Measurements from ENCODE around the gene NSUN6. TPM values are rescaled to one million over a fixed set of nuclear protein-coding genes. Genes with fewer than 3 reads are reported as not detected.
"Not testable (repeated sequence)": the region's sequence is repeated elsewhere in the genome, so short reads cannot be mapped to it uniquely, and the experiment has no call there.

NSUN6 gene
- total and polyA plus RNA-seq, 11 donors = 3.1 to 10.0 (median 7.5) TPM

- TF ChIP-seq POLR2A (IDR thresholded peaks at IDR 0.05) = peak in 1 of 2 donors; percentile 49
- peak; percentile 68 to 85 (median 84) for DNase-seq
- intact Hi-C loops (cut with DNase I); ATAC-seq; H3K27me3 ChIP-seq; H3K9me3 ChIP-seq; H3K4me1 ChIP-seq; H3K36me3 ChIP-seq: not testable (repeated sequence)
- Histone ChIP-seq H3K27ac (peak overlapping the region; percentile 51 to 87 (median 66)), H3K4me3 (peak overlapping the region; percentile 50 to 79 (median 69))
- WGBS, 4 donors = 0 to 6% (median 2%) methylated on average over 23 to 25 of the region's 25 CpGs
These were observed 23.9 kb downstream of the NSUN6 start for GRCh38 chr10:18627452-18628018.

GRCh38 chr10:18625886-18626285 is 25.5 kb downstream of the NSUN6 start:
- H3K36me3 ChIP-seq = peaks cover 0 to 10% (median 2%) of the 10 kb centered on the region in 9 donors
- ATAC-seq (no peak), DNase-seq (no peak)
- no peaks in the 10 kb centered on the region for H3K9me3 ChIP-seq
- intact Hi-C loops (cut with DNase I) = no loop called here
- H3K27me3 ChIP-seq = no peaks in the 10 kb centered on the region
- TF ChIP-seq CTCF (IDR thresholded peaks at IDR 0.05) = no peak
- TF ChIP-seq POLR2A (IDR thresholded peaks at IDR 0.05) = no peak
- H3K27ac ChIP-seq = no peak overlapping the region
- no peak overlapping the region for H3K4me3 ChIP-seq
- peaks cover 0 to 9% (median 0%) of the 10 kb centered on the region in 12 donors for H3K4me1 ChIP-seq
- WGBS, 4 donors = 94 to 96% (median 94%) methylated on average over 5 of the region's 5 CpGs

GRCh38 chr10:18623671-18624070 is 27.7 kb downstream of the NSUN6 start:
- DNase-seq; H3K27me3 ChIP-seq; H3K27ac ChIP-seq; ATAC-seq; H3K9me3 ChIP-seq; H3K4me3 ChIP-seq; H3K4me1 ChIP-seq; intact Hi-C loops (cut with DNase I): not testable (repeated sequence)
- peaks cover 0 to 16% (median 5%) of the 10 kb centered on the region in 9 donors for H3K36me3 ChIP-seq
- WGBS, 4 donors = 51 to 91% (median 79%) methylated on average over 1 of the region's 1 CpG

- Histone ChIP-seq H3K27ac (no peak overlapping the region), H3K27me3 (no peaks in the 10 kb centered on the region), H3K36me3 (peaks cover 0 to 18% (median 5%) of the 10 kb centered on the region in 9 donors), H3K9me3 (no peaks in the 10 kb centered on the region), H3K4me1 (peaks cover 0 to 5% (median 0%) of the 10 kb centered on the region in 12 donors), H3K4me3 (no peak overlapping the region)
- ATAC-seq (no peak), DNase-seq (no peak)
- intact Hi-C loops (cut with DNase I) = no loop called here
- no peak for TF ChIP-seq POLR2A (IDR thresholded peaks at IDR 0.05)
- no peak for TF ChIP-seq CTCF (IDR thresholded peaks at IDR 0.05)
These were observed 30.5 kb downstream of the NSUN6 start for GRCh38 chr10:18620856-18621255.

- peak; percentile 73 to 85 (median 84) for ATAC-seq
These were observed 32.4 kb downstream of the NSUN6 start for GRCh38 chr10:18619016-18619415.

More at GRCh38 chr10:18619016-18619415, 32.4 kb downstream of the NSUN6 start:
- Histone ChIP-seq H3K27ac (no peak overlapping the region), H3K4me1 (peaks cover 0 to 5% (median 0%) of the 10 kb centered on the region in 12 donors), H3K36me3 (peaks cover 0 to 33% (median 5%) of the 10 kb centered on the region in 9 donors), H3K27me3 (no peaks in the 10 kb centered on the region), H3K9me3 (no peaks in the 10 kb centered on the region), H3K4me3 (no peak overlapping the region)
- 48 to 78% (median 63%) methylated on average over 3 of the region's 3 CpGs for whole genome bisulfite sequencing, 4 donors
- intact Hi-C loops (cut with DNase I) = no loop called here
- no peak for TF ChIP-seq POLR2A (IDR thresholded peaks at IDR 0.05)
- TF ChIP-seq CTCF (IDR thresholded peaks at IDR 0.05) = no peak
- DNase-seq = peak in 3 of 5 donors; percentile 23 to 36 (median 29)

Measured in heart left ventricle (tissue), 16 donors.